Right renal pelvis (tissue), 4 donors: ENCODE measurements around the gene C18orf63. TPM values are rescaled to one million over a fixed set of nuclear protein-coding genes. Genes with fewer than 3 reads are reported as not detected.
A peak's percentile ranks its signal among the peaks of the same experiment; 100 is the strongest.
"Not testable (repeated sequence)": the region's sequence is repeated elsewhere in the genome, so short reads cannot be mapped to it uniquely, and the experiment has no call there.

Source experiments
- DNase-seq, 4 donors: peaks; one replicate each; pipeline ENCODE4 v3.0.0-alpha.2; 2013; ENCODE audit warnings: low read depth in 4 of 4, low spot score in 3 of 4, missing footprints in 1 of 4
- polyA plus RNA-seq, 4 donors: library from polyadenylated mRNA; unstranded; fragments of 120-200 nt; gene quantifications; one replicate each; pipeline ENCODE4 v1.2.1, GENCODE V29; 2013; ENCODE audit not compliant: insufficient read length in 4 of 4

Gene C18orf63
- polyA plus RNA-seq, 4 donors: 0.25 to 0.40 (median 0.32) TPM

GRCh38 chr18:74286106-74286855 lies 29.4 kb upstream of the C18orf63 start:
- DNase-seq: no peak

- DNase-seq: no peak
Observed at GRCh38 chr18:74286856-74287255, 28.8 kb upstream of the C18orf63 start.

- DNase-seq: no peak
Observed at GRCh38 chr18:74288041-74288440, 27.6 kb upstream of the C18orf63 start.

GRCh38 chr18:74288730-74289129 lies 26.9 kb upstream of the C18orf63 start:
- DNase-seq: no peak

- DNase-seq: no peak
Observed at GRCh38 chr18:74289137-74289536, 26.5 kb upstream of the C18orf63 start.

- no peak for DNase-seq
Observed at GRCh38 chr18:74290021-74290420, 25.6 kb upstream of the C18orf63 start.

GRCh38 chr18:74290794-74291471 lies 24.7 kb upstream of the C18orf63 start:
- DNase-seq: no peak

- no peak for DNase-seq
Observed at GRCh38 chr18:74291472-74291770, 24.2 kb upstream of the C18orf63 start.

GRCh38 chr18:74291771-74292540 lies 23.7 kb upstream of the C18orf63 start, which contains the start of gene CYB5A:
Gene CYB5A, minus strand, starts transcription at chr18:74291963. Its CDS starts 88 bp downstream, at chr18:74291875.
- peak; percentile 95 to 98 (median 96) for DNase-seq

GRCh38 chr18:74292541-74292858 lies 23.1 kb upstream of the C18orf63 start:
- DNase-seq: no peak

GRCh38 chr18:74292982-74293381 lies 22.7 kb upstream of the C18orf63 start:
- not testable (repeated sequence) for DNase-seq

- no peak for DNase-seq
Observed at GRCh38 chr18:74294526-74294925, 21.1 kb upstream of the C18orf63 start.

GRCh38 chr18:74299162-74299561 lies 16.5 kb upstream of the C18orf63 start:
- DNase-seq: no peak

GRCh38 chr18:74299746-74300145 lies 15.9 kb upstream of the C18orf63 start:
- DNase-seq: no peak

- DNase-seq: no peak
Observed at GRCh38 chr18:74303306-74303705, 12.3 kb upstream of the C18orf63 start.

- DNase-seq: no peak
Observed at GRCh38 chr18:74303936-74304335, 11.7 kb upstream of the C18orf63 start.

GRCh38 chr18:74310411-74310810 lies 5.2 kb upstream of the C18orf63 start:
- no peak for DNase-seq

GRCh38 chr18:74311000-74311399 lies 4.6 kb upstream of the C18orf63 start:
- DNase-seq: no peak

GRCh38 chr18:74314759-74315463 lies 728 bp upstream of the C18orf63 start:
- no peak for DNase-seq

GRCh38 chr18:74316257-74317170 lies 875 bp downstream of the C18orf63 start:
- DNase-seq: no peak
